ENCODE data around the gene CYP26B1. TPM values are rescaled to one million over a fixed set of nuclear protein-coding genes. Genes with fewer than 3 reads are reported as not detected.

CYP26B1 gene
- total and polyA plus RNA-seq, 2 donors (not counting 3 experiments of a cell fraction or from before 2014, with no cell fraction given) = 0.30 to 1.1 TPM

DNA sequence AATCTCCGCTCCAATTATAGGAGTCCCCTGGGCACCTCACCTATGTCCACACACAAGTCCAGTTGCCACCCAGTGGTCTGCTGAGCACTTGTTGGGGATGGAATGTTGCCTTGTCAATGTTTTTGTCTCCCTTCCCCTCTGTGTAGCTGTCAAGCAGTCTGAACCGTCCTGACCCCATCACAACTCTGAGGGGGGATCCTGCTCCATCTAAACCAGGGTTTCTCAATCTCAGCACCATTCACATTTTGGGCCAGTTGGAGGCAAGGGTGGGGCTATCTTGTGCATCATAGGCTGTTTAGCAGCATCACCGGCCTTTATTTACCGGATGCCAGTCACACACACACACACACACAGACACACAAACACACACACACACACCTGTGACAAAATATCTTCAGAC is 53.0 kb downstream of the CYP26B1 start:
- Histone ChIP-seq H3K27me3 (ENCODE audit: control insufficient read depth in 2 of 2, insufficient read depth in 2 of 2, low read length in 2 of 2) (peaks cover 4 to 13% of the 10 kb centered on the region in 2 experiments), H3K27ac (ENCODE audit: insufficient read depth, low read depth, low read length) (no peak overlapping the region), H3K9me3 (replicated peaks; ENCODE audit: control insufficient read depth, insufficient read depth, low read length) (no peaks in the 10 kb centered on the region), H3K4me3 (replicated peaks in 1 of 3; ENCODE audit: insufficient read depth in 1 of 3, low read depth in 1 of 3, low read length in 3 of 3) (no peak overlapping the region), H3K79me2 (ENCODE audit: control insufficient read depth, insufficient read depth, low read length) (no peaks in the 10 kb centered on the region), H4K20me1 (replicated peaks; ENCODE audit: control insufficient read depth, extremely low read depth, insufficient read depth, low read length) (no peaks in the 10 kb centered on the region), H3K9ac (replicated peaks; ENCODE audit: extremely low read depth, insufficient read depth, low read length) (no peak overlapping the region), H3K4me1 (ENCODE audit: control insufficient read depth, extremely low read depth, insufficient read depth, low read length) (no peaks in the 10 kb centered on the region), H2AFZ (ENCODE audit: low read depth, low read length) (no peak overlapping the region), H3K4me2 (ENCODE audit: insufficient read depth, low read length) (no peak overlapping the region), H3K36me3 (ENCODE audit: control insufficient read depth in 2 of 2, extremely low read depth in 1 of 2, insufficient read depth in 2 of 2, low read length in 2 of 2) (no peaks in the 10 kb centered on the region), H3K9me1 (replicated peaks; ENCODE audit: control insufficient read depth, extremely low read depth, insufficient read depth, low read length) (no peaks in the 10 kb centered on the region)
- no TSS peak for BruUV-seq (replicated peaks)
- FAIRE-seq (no peak), DNase-seq (ENCODE audit: low read depth, low spot score) (no peak)
- TF ChIP-seq EZH2 (IDR thresholded peaks at IDR 0.05; ENCODE audit: borderline replicate concordance, low read depth, low read length, severe bottlenecking) (no peak), JUN (IDR thresholded peaks at IDR 0.05; ENCODE audit: borderline replicate concordance, insufficient read depth, insufficient read length, low read depth) (no peak), MYC (IDR thresholded peaks at IDR 0.05; ENCODE audit: low read depth, low read length) (no peak), MAX (IDR thresholded peaks at IDR 0.05; ENCODE audit: insufficient read depth, insufficient read length) (no peak), GATA2 (IDR thresholded peaks at IDR 0.05; ENCODE audit: insufficient read depth, insufficient read length, low read depth, low read length) (no peak), POLR2A (IDR thresholded peaks at IDR 0.05; ENCODE audit: low read depth, low read length) (no peak), POLR2AphosphoS5 (IDR thresholded peaks at IDR 0.05; ENCODE audit: insufficient read depth, low read depth, low read length) (no peak), FOS (IDR thresholded peaks at IDR 0.05; ENCODE audit: borderline replicate concordance, insufficient read depth, low read length) (no peak)
- TF ChIP-seq, protein P1, sequence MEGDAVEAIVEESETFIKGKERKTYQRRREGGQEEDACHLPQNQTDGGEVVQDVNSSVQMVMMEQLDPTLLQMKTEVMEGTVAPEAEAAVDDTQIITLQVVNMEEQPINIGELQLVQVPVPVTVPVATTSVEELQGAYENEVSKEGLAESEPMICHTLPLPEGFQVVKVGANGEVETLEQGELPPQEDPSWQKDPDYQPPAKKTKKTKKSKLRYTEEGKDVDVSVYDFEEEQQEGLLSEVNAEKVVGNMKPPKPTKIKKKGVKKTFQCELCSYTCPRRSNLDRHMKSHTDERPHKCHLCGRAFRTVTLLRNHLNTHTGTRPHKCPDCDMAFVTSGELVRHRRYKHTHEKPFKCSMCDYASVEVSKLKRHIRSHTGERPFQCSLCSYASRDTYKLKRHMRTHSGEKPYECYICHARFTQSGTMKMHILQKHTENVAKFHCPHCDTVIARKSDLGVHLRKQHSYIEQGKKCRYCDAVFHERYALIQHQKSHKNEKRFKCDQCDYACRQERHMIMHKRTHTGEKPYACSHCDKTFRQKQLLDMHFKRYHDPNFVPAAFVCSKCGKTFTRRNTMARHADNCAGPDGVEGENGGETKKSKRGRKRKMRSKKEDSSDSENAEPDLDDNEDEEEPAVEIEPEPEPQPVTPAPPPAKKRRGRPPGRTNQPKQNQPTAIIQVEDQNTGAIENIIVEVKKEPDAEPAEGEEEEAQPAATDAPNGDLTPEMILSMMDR (IDR thresholded peaks at IDR 0.05; ENCODE audit: extremely low read depth in 1 of 2, insufficient read depth in 1 of 2, low read depth in 1 of 2, low read length in 2 of 2) = no peak
- dilution Hi-C loops (cut with MboI; ENCODE audit: extremely low pct_ligation_motif_present, low sequenced_read_pairs) = no loop called here
- ChIA-PET CTCF (no interaction called here), POLR2A (no interaction called here)
- intact Hi-C loops (cut with micrococcal nuclease) = no loop called here
